CD14-positive monocyte (primary cell): ENCODE measurements around the gene GPR21. TPM values are rescaled to one million over a fixed set of nuclear protein-coding genes. Genes with fewer than 3 reads are reported as not detected.

Experiments used
- DNase-seq, 3 donors: peaks; one replicate each; pipeline ENCODE4 v3.0.0-alpha.2; 2011 to 2022
- H2AFZ ChIP-seq: 2 replicates; pipeline ENCODE4 v1.6.0; 2012; ENCODE audit warnings: mild to moderate bottlenecking, low read depth, low read length, inconsistent platforms; ENCODE audit not compliant: insufficient read depth, poor library complexity, severe bottlenecking
- H3K27ac ChIP-seq, 2 donors: 1 replicate in 1 of 2; 2 replicates in 1 of 2; pipeline ENCODE4 v1.5.1; 2012 to 2013; ENCODE audit warnings: low read length in 2 of 2, control low read depth in 1 of 2, inconsistent platforms in 1 of 2, low read depth in 1 of 2, mild to moderate bottlenecking in 1 of 2
- H3K27me3 ChIP-seq, 2 donors: one replicate each; pipeline versions ENCODE4 v1.6.0 to v1.6.1; 2011 to 2013; ENCODE audit warnings: low read length in 2 of 2; ENCODE audit not compliant: control insufficient read depth in 2 of 2, insufficient read depth in 2 of 2
- H3K36me3 ChIP-seq, 2 donors: replicated peaks in 1 of 2; 1 replicate in 1 of 2; 2 replicates in 1 of 2; pipeline versions ENCODE4 v1.5.1 to v1.6.1; 2012 to 2013; ENCODE audit warnings: low read length in 2 of 2, control low read depth in 1 of 2, inconsistent platforms in 1 of 2, mild to moderate bottlenecking in 1 of 2; ENCODE audit not compliant: insufficient read depth in 2 of 2, control insufficient read depth in 1 of 2
- H3K4me1 ChIP-seq, 2 donors: 1 replicate in 1 of 2; 2 replicates in 1 of 2; pipeline versions ENCODE4 v1.5.1 to v1.6.1; 2012 to 2013; ENCODE audit warnings: low read length in 2 of 2, control low read depth in 1 of 2, inconsistent platforms in 1 of 2, mild to moderate bottlenecking in 1 of 2, moderate library complexity in 1 of 2; ENCODE audit not compliant: insufficient read depth in 2 of 2, control insufficient read depth in 1 of 2
- H3K4me2 ChIP-seq: replicated peaks from 2 replicates; pipeline ENCODE3; 2012; ENCODE audit warnings: low read length, moderate library complexity, mild to moderate bottlenecking; ENCODE audit not compliant: poor library complexity, severe bottlenecking; ENCODE audit errors: extremely low read depth
- H3K4me3 ChIP-seq, 3 experiments: fragments of 200-600 bp in 1 of 3; sonication (generic) in 1 of 3; replicated peaks in 1 of 3; 1 replicate in 2 of 3; 2 replicates in 1 of 3; pipeline ENCODE4 v1.5.1; 2011 to 2013; ENCODE audit warnings: low read length in 3 of 3, mild to moderate bottlenecking in 3 of 3, control low read depth in 2 of 3, low read depth in 2 of 3, inconsistent platforms in 1 of 3, moderate library complexity in 1 of 3
- H3K79me2 ChIP-seq: 2 replicates; pipeline ENCODE4 v1.6.0; 2012; ENCODE audit warnings: mild to moderate bottlenecking, control low read depth, inconsistent platforms, low read length, moderate library complexity; ENCODE audit not compliant: insufficient read depth
- H3K9ac ChIP-seq: 2 replicates; pipeline ENCODE4 v1.6.0; 2017; ENCODE audit warnings: low read length, mild to moderate bottlenecking; ENCODE audit not compliant: insufficient read depth, poor library complexity, severe bottlenecking
- H3K9me3 ChIP-seq, 2 donors: replicated peaks in 1 of 2; 1 replicate in 1 of 2; 2 replicates in 1 of 2; pipeline versions ENCODE4 v1.5.1 to v1.6.1; 2012 to 2013; ENCODE audit warnings: low read length in 2 of 2, control low read depth in 1 of 2; ENCODE audit not compliant: control insufficient read depth in 1 of 2, insufficient read depth in 1 of 2
- H4K20me1 ChIP-seq: 2 replicates; pipeline ENCODE4 v1.6.0; 2012; ENCODE audit warnings: mild to moderate bottlenecking, low read length, control low read depth, moderate library complexity; ENCODE audit not compliant: insufficient read depth
- H3K27ac Mint-ChIP-seq, 7 donors: one replicate each; pipeline ENCODE4 v1.8.0; 2020; ENCODE audit warnings: mild to moderate bottlenecking in 7 of 7, mixed read lengths in 7 of 7, moderate library complexity in 6 of 7, inconsistent platforms in 2 of 7
- H3K27me3 Mint-ChIP-seq, 3 donors: one replicate each; pipeline ENCODE4 v1.8.0; 2021 to 2022; ENCODE audit warnings: low read depth in 3 of 3, mild to moderate bottlenecking in 3 of 3, mixed read lengths in 3 of 3, moderate library complexity in 3 of 3, inconsistent platforms in 1 of 3
- H3K36me3 Mint-ChIP-seq, 2 donors: one replicate each; pipeline ENCODE4 v1.8.0; 2020; ENCODE audit warnings: mixed read lengths in 2 of 2, inconsistent platforms in 1 of 2, mild to moderate bottlenecking in 1 of 2
- H3K4me1 Mint-ChIP-seq: one replicate; pipeline ENCODE4 v1.8.0; 2020; ENCODE audit warnings: mild to moderate bottlenecking, mixed read lengths
- H3K4me3 Mint-ChIP-seq, 2 donors: one replicate each; pipeline ENCODE4 v1.8.0; 2020; ENCODE audit warnings: mild to moderate bottlenecking in 2 of 2, mixed read lengths in 2 of 2, moderate library complexity in 1 of 2
- H3K9me3 Mint-ChIP-seq, 7 donors: one replicate each; pipeline ENCODE4 v1.8.0; 2020 to 2022; ENCODE audit warnings: mixed read lengths in 7 of 7, mild to moderate bottlenecking in 6 of 7, moderate library complexity in 6 of 7, inconsistent platforms in 2 of 7
- CTCF ChIP-seq: fragments of 200-600 bp; IDR thresholded peaks from one replicate; pipeline ENCODE4 v1.8.0; 2022; ENCODE audit warnings: antibody characterized with exemption, mild to moderate bottlenecking
- WGBS: methylation state at CpG from one replicate; pipeline ENCODE4 v1.1.5; 2013; ENCODE audit warnings: missing lambda C conversion rate; ENCODE audit not compliant: insufficient coverage; 5-methylcytosine and 5-hydroxymethylcytosine counted together
- intact Hi-C, 2 donors: fragments of 100-400 bp; cut with micrococcal nuclease; formaldehyde crosslinking; loops; one replicate each; pipeline versions ENCODE4 v1.15.0 to v1.15.1; 2023
- polyA plus RNA-seq, 3 donors: library from polyadenylated mRNA; depleted of rRNA in 1 of 3; unstranded in 2 of 3; stranded (reverse) in 1 of 3; fragments of 300-500 nt in 2 of 3; fragments of >200 nt in 1 of 3; fragmentation: Illumina TruSeq in 2 of 3; gene quantifications; 1 replicate in 2 of 3; 2 replicates in 1 of 3; pipeline ENCODE4 v1.2.3, GENCODE V29; 2012 to 2021

Gene GPR21
- polyA plus RNA-seq, 3 donors, result 0.39 TPM; not detected in 2

- peaks cover 58 to 67% of the 10 kb centered on the region in 2 donors for H3K36me3 Mint-ChIP-seq
- no peak overlapping the region for H3K4me2 ChIP-seq
- no peaks in the 10 kb centered on the region for H4K20me1 ChIP-seq
- H3K4me3 ChIP-seq, result no peak overlapping the region
- no peak for TF ChIP-seq CTCF
- H2AFZ ChIP-seq, result no peak overlapping the region
- peaks cover 57 to 84% of the 10 kb centered on the region in 2 donors for H3K36me3 ChIP-seq
- no peak overlapping the region for H3K27ac ChIP-seq
- no peak overlapping the region for H3K9ac ChIP-seq
- no peak for DNase-seq
- H3K9me3 ChIP-seq, result no peaks in the 10 kb centered on the region
- H3K27me3 ChIP-seq, result no peaks in the 10 kb centered on the region
- intact Hi-C loops, result no loop called here
- no peaks in the 10 kb centered on the region for H3K27me3 Mint-ChIP-seq
- no peak overlapping the region for H3K27ac Mint-ChIP-seq
- no peak overlapping the region for H3K4me3 Mint-ChIP-seq
- H3K4me1 Mint-ChIP-seq, result peaks cover 6% of the 10 kb centered on the region
- no peaks in the 10 kb centered on the region for H3K4me1 ChIP-seq
- no peaks in the 10 kb centered on the region for H3K79me2 ChIP-seq
- peaks cover 0 to 5% (median 2%) of the 10 kb centered on the region in 7 donors for H3K9me3 Mint-ChIP-seq
Observed at GRCh38 chr9:123008909-123009308, 24.6 kb upstream of the GPR21 start.

GRCh38 chr9:123011380-123011779, 22.1 kb upstream of the GPR21 start:
- H3K79me2 ChIP-seq, result no peaks in the 10 kb centered on the region
- peaks cover 72 to 92% of the 10 kb centered on the region in 2 donors for H3K36me3 ChIP-seq
- Mint-ChIP-seq H3K9me3 (peaks cover 0 to 11% (median 7%) of the 10 kb centered on the region in 7 donors), H3K27ac (no peak overlapping the region), H3K36me3 (peaks cover 64 to 70% of the 10 kb centered on the region in 2 donors), H3K27me3 (no peaks in the 10 kb centered on the region), H3K4me3 (no peak overlapping the region), H3K4me1 (peaks cover 6% of the 10 kb centered on the region)
- H2AFZ ChIP-seq, result no peak overlapping the region
- no CpG with 5 or more reads among the region's 3 CpGs for WGBS
- no peak for TF ChIP-seq CTCF
- intact Hi-C loops, result no loop called here
- H3K4me2 ChIP-seq, result no peak overlapping the region
- H3K9ac ChIP-seq, result no peak overlapping the region
- H4K20me1 ChIP-seq, result no peaks in the 10 kb centered on the region
- no peak for DNase-seq
- H3K9me3 ChIP-seq, result peaks cover 0 to 4% of the 10 kb centered on the region in 2 donors
- no peaks in the 10 kb centered on the region for H3K27me3 ChIP-seq
- no peaks in the 10 kb centered on the region for H3K4me1 ChIP-seq
- H3K27ac ChIP-seq, result no peak overlapping the region
- H3K4me3 ChIP-seq, result no peak overlapping the region
